ENCODE results near the gene CPLX4. TPM values are rescaled to one million over a fixed set of nuclear protein-coding genes. Genes with fewer than 3 reads are reported as not detected.

CPLX4 gene
- total RNA-seq, 1 donor: 0.10 TPM

- Histone ChIP-seq H3K9me3 (ENCODE audit: low read depth, low read length) (no peaks in the 10 kb centered on the region), H3K4me1 (ENCODE audit: insufficient read depth, low read length) (no peaks in the 10 kb centered on the region), H3K4me3 (ENCODE audit: low read length) (no peak overlapping the region), H3K27me3 (ENCODE audit: insufficient read depth, low read length) (no peaks in the 10 kb centered on the region)
Measured at GRCh38 chr18:59328683-59329082, 10.2 kb upstream of the CPLX4 start.

GRCh38 chr18:59325965-59326364 lies 7.5 kb upstream of the CPLX4 start:
- H3K9me3 ChIP-seq (ENCODE audit: low read depth, low read length): no peaks in the 10 kb centered on the region
- no peaks in the 10 kb centered on the region for H3K4me1 ChIP-seq (ENCODE audit: insufficient read depth, low read length)
- no peak overlapping the region for H3K4me3 ChIP-seq (ENCODE audit: low read length)
- H3K27me3 ChIP-seq (ENCODE audit: insufficient read depth, low read length): no peaks in the 10 kb centered on the region

- Histone ChIP-seq H3K4me1 (ENCODE audit: insufficient read depth, low read length) (no peaks in the 10 kb centered on the region), H3K9me3 (ENCODE audit: low read depth, low read length) (no peaks in the 10 kb centered on the region), H3K27me3 (ENCODE audit: insufficient read depth, low read length) (no peaks in the 10 kb centered on the region), H3K4me3 (ENCODE audit: low read length) (no peak overlapping the region)
Measured at GRCh38 chr18:59324623-59324971, 6.1 kb upstream of the CPLX4 start.

- H3K4me3 ChIP-seq (ENCODE audit: low read length): no peak overlapping the region
Measured at GRCh38 chr18:59323931-59324622, 5.6 kb upstream of the CPLX4 start.

DNA sequence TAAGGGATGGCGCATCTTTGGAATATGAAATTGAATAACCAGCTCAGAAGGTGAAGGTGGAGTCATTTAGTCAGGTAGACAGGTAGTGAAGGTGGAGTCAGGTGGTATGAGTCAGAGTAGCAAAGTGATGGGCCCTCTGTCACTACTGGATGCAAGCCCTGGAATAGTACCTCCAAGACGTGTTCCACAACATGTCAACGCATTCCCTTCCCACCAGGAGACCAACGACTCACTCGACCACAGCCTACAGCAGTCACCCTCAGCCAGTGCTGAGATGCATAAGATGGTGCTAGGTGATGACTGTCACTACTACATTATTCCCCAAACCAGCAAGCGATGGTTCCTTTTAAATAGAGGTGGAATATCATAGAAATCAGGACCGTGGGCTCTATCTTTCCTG lies 6.8 kb downstream of the CPLX4 start:
- H3K4me1 ChIP-seq (ENCODE audit: insufficient read depth, low read length): peaks cover 9% of the 10 kb centered on the region
- H3K9me3 ChIP-seq (ENCODE audit: low read depth, low read length): no peaks in the 10 kb centered on the region
- H3K27me3 ChIP-seq (ENCODE audit: insufficient read depth, low read length): peaks cover 37% of the 10 kb centered on the region
- H3K4me3 ChIP-seq (ENCODE audit: low read length): no peak overlapping the region

More at GRCh38 chr18:59323931-59324622, 5.6 kb upstream of the CPLX4 start:
- H3K9me3 ChIP-seq (ENCODE audit: low read depth, low read length): no peaks in the 10 kb centered on the region
- no peaks in the 10 kb centered on the region for H3K4me1 ChIP-seq (ENCODE audit: insufficient read depth, low read length)
- peaks cover 2% of the 10 kb centered on the region for H3K27me3 ChIP-seq (ENCODE audit: insufficient read depth, low read length)

DNA sequence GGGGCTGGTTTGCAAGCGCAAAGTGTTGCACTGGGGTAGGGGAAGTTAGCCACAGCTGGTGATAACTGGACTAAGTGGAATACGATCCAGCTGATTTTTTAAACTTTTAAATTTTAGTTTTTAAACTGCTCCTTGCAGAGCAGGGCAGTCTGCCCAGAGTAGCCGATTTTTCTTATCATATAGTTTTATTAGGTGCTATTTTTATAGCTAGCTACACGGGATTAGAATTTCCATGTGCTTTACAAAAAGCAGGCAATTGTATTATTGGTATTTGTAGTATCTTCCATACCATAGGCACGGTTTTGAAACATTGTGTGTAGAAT lies 9.6 kb downstream of the CPLX4 start:
- Histone ChIP-seq H3K27me3 (ENCODE audit: insufficient read depth, low read length) (peaks cover 38% of the 10 kb centered on the region), H3K4me1 (ENCODE audit: insufficient read depth, low read length) (peaks cover 9% of the 10 kb centered on the region), H3K4me3 (ENCODE audit: low read length) (no peak overlapping the region), H3K9me3 (ENCODE audit: low read depth, low read length) (no peaks in the 10 kb centered on the region)

DNA sequence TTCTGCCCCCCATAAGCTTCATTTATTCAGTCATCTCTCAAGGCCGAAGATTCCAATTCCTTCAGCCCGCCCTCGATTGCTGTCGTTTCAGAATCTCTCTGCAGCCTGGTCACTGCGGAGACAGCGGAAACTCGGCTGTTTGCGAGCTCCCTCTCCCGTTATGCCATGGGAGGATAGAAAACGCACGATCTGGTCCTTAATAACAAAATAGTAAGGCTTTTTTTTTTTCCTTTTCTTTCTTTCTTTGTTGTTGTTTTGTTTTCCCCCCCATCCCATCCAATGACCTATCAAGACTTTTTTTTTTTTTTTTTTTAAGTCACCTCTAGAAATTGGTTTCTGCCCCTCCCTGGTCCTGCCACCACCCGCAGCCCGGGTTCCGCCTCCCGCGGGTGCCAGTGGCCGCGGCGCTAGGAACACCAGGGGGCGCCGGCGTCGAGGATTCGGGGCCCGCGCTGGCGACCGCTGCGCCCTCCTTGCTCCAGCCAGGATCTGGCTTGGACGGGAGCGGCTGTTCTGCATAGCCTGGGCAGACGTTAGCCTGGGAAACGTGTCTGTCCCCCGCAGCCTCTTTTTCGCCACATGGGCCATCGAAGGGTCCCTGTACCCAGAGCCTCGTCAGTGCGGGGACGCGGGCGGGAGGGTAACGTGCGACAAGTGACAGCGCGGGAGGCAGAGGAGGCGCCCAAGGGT lies 10.1 kb downstream of the CPLX4 start:
- H3K9me3 ChIP-seq (ENCODE audit: low read depth, low read length): no peaks in the 10 kb centered on the region
- H3K4me1 ChIP-seq (ENCODE audit: insufficient read depth, low read length): peaks cover 9% of the 10 kb centered on the region
- H3K4me3 ChIP-seq (ENCODE audit: low read length): no peak overlapping the region
- peaks cover 38% of the 10 kb centered on the region for H3K27me3 ChIP-seq (ENCODE audit: insufficient read depth, low read length)

- peaks cover 34% of the 10 kb centered on the region for H3K27me3 ChIP-seq (ENCODE audit: insufficient read depth, low read length)
- no peaks in the 10 kb centered on the region for H3K9me3 ChIP-seq (ENCODE audit: low read depth, low read length)
- H3K4me1 ChIP-seq (ENCODE audit: insufficient read depth, low read length): peaks cover 9% of the 10 kb centered on the region
- no peak overlapping the region for H3K4me3 ChIP-seq (ENCODE audit: low read length)
Measured at GRCh38 chr18:59306640-59307039, 11.8 kb downstream of the CPLX4 start.

DNA sequence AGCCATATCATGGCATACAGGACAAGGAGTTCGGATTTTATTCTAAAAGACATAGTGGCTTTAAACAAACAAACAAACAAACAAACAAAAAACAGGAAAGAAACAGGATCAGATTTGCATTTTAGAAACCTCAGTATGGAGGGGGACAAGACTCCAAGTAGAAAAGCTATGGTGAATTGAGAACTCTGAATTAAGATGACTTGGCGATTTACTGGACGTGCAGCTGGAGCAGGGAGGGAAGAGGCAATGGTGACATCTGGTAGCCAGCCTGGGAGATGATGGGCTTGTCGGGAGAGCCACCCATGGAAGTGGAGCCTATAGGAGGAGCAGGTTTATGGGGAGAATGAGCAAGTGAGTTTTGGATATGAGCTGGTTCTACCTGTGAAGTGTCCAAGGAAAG lies 13.2 kb downstream of the CPLX4 start:
- Histone ChIP-seq H3K4me3 (ENCODE audit: low read length) (no peak overlapping the region), H3K4me1 (ENCODE audit: insufficient read depth, low read length) (peaks cover 9% of the 10 kb centered on the region), H3K9me3 (ENCODE audit: low read depth, low read length) (no peaks in the 10 kb centered on the region), H3K27me3 (ENCODE audit: insufficient read depth, low read length) (peaks cover 30% of the 10 kb centered on the region)

- peaks cover 18% of the 10 kb centered on the region for H3K27me3 ChIP-seq (ENCODE audit: insufficient read depth, low read length)
- H3K4me1 ChIP-seq (ENCODE audit: insufficient read depth, low read length): peaks cover 7% of the 10 kb centered on the region
- H3K4me3 ChIP-seq (ENCODE audit: low read length): no peak overlapping the region
- no peaks in the 10 kb centered on the region for H3K9me3 ChIP-seq (ENCODE audit: low read depth, low read length)
Measured at GRCh38 chr18:59303656-59304195, 14.7 kb downstream of the CPLX4 start.

- H3K27me3 ChIP-seq (ENCODE audit: insufficient read depth, low read length): peaks cover 14% of the 10 kb centered on the region
- H3K9me3 ChIP-seq (ENCODE audit: low read depth, low read length): no peaks in the 10 kb centered on the region
- H3K4me1 ChIP-seq (ENCODE audit: insufficient read depth, low read length): no peaks in the 10 kb centered on the region
- no peak overlapping the region for H3K4me3 ChIP-seq (ENCODE audit: low read length)
Measured at GRCh38 chr18:59303006-59303405, 15.4 kb downstream of the CPLX4 start.

DNA sequence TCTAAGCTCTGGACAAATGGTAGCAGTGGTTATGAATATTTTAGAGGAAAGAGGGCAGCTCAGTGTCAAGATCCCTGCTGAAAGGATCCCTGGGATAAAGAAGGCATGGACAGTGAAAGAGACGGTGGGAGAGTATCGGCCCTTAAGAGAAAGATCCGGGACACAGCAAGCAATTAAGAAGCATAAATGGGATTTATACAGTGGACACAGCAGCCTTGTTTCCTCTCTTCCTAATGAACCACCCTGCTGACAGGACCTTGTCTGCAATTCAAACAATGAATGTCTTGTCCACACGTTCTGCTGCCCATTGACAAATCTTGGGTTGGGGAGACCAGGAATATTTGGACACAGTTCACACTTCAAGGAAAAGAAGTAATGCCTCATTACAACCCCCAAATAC lies 16.5 kb downstream of the CPLX4 start:
- Histone ChIP-seq H3K9me3 (ENCODE audit: low read depth, low read length) (no peaks in the 10 kb centered on the region), H3K4me3 (ENCODE audit: low read length) (no peak overlapping the region), H3K27me3 (ENCODE audit: insufficient read depth, low read length) (peaks cover 6% of the 10 kb centered on the region), H3K4me1 (ENCODE audit: insufficient read depth, low read length) (no peaks in the 10 kb centered on the region)

DNA sequence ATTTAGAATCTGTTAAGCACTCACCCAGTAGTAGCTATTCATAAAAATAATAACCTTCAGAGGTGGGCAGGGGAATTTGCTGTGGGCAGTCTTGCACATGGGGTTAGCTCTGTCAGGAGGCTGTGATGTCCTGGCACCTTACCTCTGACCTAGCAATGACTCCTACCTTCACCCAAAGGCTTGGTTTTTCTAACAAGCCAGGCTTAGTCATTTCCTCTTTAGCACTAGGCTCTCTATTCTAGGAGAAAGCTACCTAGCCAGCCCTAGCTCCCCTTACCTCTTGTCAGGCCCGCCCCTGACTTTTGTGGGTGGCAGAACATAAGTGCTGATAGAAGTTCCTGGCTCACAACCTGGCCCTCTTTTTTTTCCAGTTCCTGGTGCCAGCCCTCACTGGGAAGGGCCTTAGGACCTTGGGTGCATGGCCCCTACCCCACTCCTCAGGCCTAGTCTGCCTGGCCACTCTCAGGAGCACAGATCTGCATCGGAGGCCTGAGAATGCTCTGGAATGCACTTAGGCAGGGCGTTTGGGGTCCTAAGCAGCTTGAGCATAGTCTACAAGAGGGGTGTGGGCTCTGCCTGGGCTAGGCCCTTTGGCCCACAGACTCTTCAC lies 17.7 kb downstream of the CPLX4 start:
- Histone ChIP-seq H3K27me3 (ENCODE audit: insufficient read depth, low read length) (peaks cover 2% of the 10 kb centered on the region), H3K9me3 (ENCODE audit: low read depth, low read length) (no peaks in the 10 kb centered on the region), H3K4me1 (ENCODE audit: insufficient read depth, low read length) (no peaks in the 10 kb centered on the region), H3K4me3 (ENCODE audit: low read length) (no peak overlapping the region)

GRCh38 chr18:59298871-59299270 lies 19.6 kb downstream of the CPLX4 start:
- H3K4me1 ChIP-seq (ENCODE audit: insufficient read depth, low read length): no peaks in the 10 kb centered on the region
- H3K27me3 ChIP-seq (ENCODE audit: insufficient read depth, low read length): peaks cover 10% of the 10 kb centered on the region
- no peaks in the 10 kb centered on the region for H3K9me3 ChIP-seq (ENCODE audit: low read depth, low read length)
- no peak overlapping the region for H3K4me3 ChIP-seq (ENCODE audit: low read length)

- Histone ChIP-seq H3K27me3 (ENCODE audit: insufficient read depth, low read length) (peaks cover 38% of the 10 kb centered on the region), H3K4me3 (ENCODE audit: low read length) (no peak overlapping the region), H3K9me3 (ENCODE audit: low read depth, low read length) (no peaks in the 10 kb centered on the region), H3K4me1 (ENCODE audit: insufficient read depth, low read length) (no peaks in the 10 kb centered on the region)
Measured at GRCh38 chr18:59293317-59293716, 25.1 kb downstream of the CPLX4 start.

Data from mononuclear cell (primary cell).